ENCODE results near the gene FAM135A.
"Not testable (repeated sequence)": the region's sequence is repeated elsewhere in the genome, so short reads cannot be mapped to it uniquely, and the experiment has no call there.

FAM135A gene

GRCh38 chr6:70396796-70397729, 16.2 kb upstream of the FAM135A start:
- no peak for DNase-seq

- no peak for DNase-seq
Measured at GRCh38 chr6:70398783-70399728, 14.3 kb upstream of the FAM135A start.

GRCh38 chr6:70404658-70405057, 8.7 kb upstream of the FAM135A start:
- no peak for DNase-seq

DNA sequence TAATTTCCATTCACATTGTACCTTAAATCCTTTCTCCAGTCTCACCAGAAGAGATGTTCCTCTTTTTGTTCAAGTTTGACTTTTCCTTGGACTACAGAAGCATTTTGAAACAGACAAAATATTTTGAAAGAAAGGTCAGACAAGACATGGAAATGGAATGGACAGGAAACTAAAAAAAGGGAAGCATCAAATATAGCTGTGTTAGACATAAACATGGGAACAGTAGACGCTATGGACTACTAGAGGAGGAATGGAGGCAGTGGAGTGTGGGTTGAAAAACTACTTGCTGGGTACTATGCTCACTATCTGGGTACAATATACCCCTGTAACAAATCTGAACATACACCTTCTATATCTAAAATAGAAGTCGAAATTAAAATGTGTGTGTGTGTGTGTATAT, 4.1 kb upstream of the FAM135A start:
- no peak for DNase-seq

DNA sequence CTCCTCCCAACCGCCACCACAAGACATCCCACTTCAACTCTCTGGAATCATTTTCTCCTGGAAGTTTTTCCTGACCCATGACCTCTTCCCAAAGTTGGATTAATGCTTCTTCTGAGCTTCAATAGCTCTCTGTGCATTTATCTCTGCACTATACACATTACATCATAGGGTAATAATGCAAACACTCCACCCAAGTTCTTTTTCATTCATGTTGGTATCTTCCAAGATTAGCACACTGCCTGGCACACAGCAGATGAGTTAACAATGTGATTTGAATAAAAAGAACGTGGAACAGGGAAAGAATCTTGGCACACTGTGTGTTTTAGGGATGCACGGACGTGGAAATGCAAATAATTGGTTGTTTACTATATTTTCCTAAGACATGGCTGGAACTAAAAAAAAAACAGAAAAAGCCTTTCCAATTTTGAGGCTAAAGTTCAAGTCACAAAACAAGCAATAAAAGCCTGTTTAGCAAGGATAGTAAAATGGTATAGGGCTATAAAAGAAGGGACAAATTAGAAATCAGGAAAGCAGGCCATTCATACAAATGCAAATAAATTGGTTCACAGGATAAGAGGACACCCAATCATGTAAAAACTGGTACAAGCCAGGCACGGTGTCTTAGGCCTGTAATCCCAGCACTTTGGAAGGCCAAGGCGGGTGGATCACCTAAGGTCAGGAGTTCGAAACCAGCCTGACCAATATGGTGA, 1.6 kb upstream of the FAM135A start:
- DNase-seq = no peak

- DNase-seq = no peak
Measured at GRCh38 chr6:70412252-70413113, 825 bp upstream of the FAM135A start.

GRCh38 chr6:70413992-70414494, 735 bp downstream of the FAM135A start:
- DNase-seq = no peak

DNA sequence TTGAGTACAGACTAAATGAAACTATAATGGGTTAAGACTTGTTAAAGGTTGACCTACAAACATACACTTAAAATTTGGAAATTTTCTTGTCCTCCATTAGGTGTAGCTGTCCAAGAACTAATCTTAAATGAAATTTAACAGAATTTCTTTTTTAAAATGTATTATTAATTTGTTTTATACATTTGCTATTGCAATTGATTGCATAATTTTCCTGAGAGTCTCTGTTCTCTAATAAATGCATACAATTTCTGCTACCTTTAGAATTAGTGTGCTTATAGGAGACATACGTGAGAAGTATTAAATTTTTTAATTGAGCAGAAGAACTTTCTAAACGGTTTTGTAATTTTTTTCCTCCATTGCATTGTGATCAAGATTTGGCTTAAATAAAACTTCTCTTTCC, 1.5 kb downstream of the FAM135A start:
- no peak for DNase-seq

DNA sequence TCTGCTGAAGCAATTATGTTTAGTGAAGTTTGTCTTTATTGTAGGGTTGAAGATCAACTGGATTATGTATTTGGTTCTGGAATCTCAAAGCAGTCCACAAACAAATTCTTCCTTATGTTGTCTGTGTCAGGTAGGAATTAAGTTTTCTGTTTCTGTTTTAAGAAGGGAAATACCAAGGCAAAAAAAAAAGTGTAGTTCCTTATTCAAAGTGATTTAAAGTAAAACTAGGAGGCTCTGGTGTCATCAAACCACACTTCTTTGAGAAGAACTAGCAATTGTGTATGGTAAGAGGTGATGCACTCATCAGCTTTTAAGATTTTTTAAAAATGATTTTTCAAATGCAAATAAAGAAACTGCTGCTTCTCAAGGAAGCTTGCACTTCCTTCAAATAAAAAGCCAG, 1.9 kb downstream of the FAM135A start:
- no peak for DNase-seq

DNA sequence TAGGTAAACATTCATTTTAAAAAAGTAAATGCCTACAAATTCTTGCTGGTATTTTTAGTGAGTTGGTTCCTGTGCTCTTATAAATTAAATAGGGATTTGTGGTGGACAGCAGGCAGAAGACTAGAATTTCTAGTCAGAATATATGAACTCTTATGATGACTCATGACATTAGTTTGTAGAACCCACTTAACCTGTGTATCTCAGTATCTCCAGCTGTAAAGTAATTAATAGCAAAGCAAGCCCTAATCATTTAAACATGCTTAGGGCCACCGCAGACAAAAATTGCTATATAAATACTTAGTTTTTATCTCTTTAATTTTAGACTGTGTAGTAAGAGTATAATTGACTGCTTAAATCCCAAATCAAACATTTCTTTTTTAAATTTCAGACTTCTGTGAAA, 2.4 kb downstream of the FAM135A start:
- no peak for DNase-seq

GRCh38 chr6:70421509-70421908, 8.2 kb downstream of the FAM135A start:
- DNase-seq = no peak

GRCh38 chr6:70423189-70424134, 10.2 kb downstream of the FAM135A start:
- no peak for DNase-seq

GRCh38 chr6:70424291-70424690, 11.0 kb downstream of the FAM135A start:
- DNase-seq = no peak

- DNase-seq = no peak
Measured at GRCh38 chr6:70436320-70436719, 23.0 kb downstream of the FAM135A start.

DNA sequence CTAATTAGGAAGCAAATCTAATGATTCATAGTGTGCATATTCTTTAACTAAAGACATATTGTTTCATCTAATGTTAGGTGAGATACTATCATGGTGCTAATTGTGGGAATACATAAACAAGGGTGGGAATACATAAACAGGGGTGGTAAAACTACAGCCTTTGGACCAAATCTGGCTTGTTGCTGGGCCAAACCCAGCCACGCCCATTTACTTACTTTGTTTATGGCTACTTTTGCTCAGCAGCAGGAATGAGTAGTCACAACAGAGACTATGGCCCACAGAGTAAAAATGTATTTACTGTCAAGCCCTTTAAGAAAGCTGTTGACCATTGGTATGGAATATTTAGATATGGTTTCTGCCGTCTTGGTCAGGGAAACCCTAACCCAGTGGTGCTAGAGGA, 31.7 kb downstream of the FAM135A start:
- no peak for DNase-seq

DNA sequence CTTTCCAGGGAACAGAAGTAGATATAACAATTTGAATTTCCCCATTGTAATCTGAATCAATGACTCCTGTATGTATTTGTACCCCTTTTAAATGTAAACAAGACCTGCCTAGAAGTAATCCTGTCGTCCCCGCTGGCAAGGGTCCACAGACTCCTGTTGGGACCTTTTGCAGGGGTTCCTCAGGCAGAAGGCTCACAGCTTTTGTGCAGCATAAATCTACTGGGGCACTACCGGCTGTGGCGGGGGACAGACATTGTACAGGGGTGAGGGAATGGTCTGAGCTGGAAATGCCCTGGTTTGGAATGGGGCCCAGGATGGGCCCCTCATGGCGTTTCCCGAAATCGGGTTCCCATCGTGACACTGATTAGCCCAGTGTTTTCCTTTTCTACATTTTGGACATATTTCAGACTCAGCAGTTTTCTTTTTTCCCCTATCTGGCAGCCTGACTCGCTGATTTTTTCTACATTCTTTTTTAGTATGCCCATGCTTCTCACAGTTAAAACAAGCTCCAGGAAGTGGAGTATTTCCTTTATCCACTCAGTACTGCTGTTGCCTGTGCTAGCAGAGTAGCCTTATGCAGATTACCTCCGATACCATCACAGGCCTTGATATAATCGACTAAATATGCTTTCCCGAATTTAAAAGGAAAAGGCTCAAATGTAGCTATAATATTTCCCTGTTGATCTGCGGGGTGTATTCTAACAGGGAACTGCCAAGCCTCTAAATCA, 34.2 kb downstream of the FAM135A start:
- not testable (repeated sequence) for DNase-seq

DNA sequence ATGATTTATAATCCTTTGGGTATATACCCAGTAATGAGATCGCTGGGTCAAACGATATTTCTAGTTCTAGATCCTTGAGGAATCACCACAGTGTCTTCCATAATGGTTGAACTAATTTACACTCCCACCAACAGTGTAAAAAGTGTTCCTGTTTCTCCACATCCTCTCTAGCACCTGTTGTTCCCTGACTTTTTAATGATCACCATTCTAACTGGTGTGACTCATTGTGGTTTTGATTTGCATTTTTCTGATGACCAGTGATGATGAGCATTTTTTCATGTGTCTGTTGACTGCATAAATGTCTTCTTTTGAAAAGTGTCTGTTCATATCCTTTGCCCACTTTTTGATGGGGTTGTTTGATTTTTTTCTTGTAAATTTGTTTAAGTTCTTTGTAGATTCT, 40.6 kb downstream of the FAM135A start:
- not testable (repeated sequence) for DNase-seq

DNA sequence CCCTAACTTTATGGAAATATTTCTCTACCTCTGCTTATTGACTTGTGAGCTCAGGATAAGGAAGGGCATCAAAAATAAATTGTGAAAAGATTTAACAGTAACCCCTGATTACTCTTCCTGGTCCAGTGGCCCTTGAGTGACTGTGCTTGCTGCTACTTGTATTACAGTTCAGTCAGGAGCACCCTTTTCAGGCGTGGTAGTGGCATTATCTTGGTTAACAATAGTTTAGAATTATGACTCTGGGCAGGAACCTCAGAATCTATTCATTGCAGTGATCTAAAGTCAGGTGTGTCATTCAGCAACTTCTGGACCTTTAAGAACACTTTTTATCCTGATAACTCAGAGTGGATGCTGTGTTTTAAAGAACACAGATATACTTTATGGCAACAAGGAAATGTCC, 43.4 kb downstream of the FAM135A start:
- no peak for DNase-seq

DNA sequence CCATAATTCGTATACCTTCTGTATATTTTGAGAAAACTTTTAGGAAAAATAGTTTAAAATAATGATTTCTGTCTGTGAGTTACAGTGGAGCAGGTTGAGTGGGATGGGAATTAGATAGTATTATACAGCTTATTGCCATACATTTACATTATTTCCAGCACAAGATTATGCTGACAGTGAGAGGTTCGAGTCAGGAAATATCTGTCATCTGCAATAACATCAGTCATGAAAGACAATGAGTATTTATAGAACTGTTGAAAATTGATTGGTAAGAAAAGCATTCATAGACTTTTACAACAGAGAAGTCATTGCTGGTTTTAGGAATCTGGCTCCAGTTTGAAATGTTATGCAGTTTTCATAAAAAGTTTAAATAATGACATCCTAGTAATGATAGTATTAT, 45.9 kb downstream of the FAM135A start:
- DNase-seq = no peak

DNA sequence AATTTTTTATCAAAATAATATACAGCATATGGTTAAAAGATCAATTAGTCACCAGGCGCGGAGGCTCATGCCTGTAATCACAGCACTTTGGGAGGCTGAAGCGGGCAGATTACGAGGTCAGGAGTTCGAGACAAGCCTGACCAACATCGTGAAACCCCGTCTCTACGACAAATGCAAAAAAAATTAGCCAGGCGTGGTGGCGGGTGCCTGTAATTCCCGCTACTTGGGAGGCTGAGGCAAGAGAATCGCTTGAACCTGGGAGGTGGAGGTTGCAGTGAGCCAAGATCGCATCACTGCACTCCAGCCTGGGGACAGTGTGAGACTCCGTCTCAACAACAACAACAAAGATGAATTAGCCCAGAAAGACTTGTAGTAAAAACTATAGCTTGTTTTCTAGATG, 46.4 kb downstream of the FAM135A start:
- DNase-seq = not testable (repeated sequence)
